ENCODE data around the gene TFCP2L1.

TFCP2L1 gene

GRCh38 chr2:121247971-121248370 is 37.0 kb downstream of the TFCP2L1 start:
- H3K4me3 Mint-ChIP-seq: no peak overlapping the region
- no peaks in the 10 kb centered on the region for H3K4me1 Mint-ChIP-seq
- H3K36me3 Mint-ChIP-seq: no peaks in the 10 kb centered on the region
- no peaks in the 10 kb centered on the region for H3K27me3 Mint-ChIP-seq
- DNase-seq (ENCODE audit: low spot score in 2 of 2) (no peak), ATAC-seq (ENCODE audit: low read depth) (no peak)
- H3K27ac Mint-ChIP-seq: no peak overlapping the region
- no peaks in the 10 kb centered on the region for H3K9me3 Mint-ChIP-seq

GRCh38 chr2:121247534-121247933 is 37.5 kb downstream of the TFCP2L1 start:
- no peaks in the 10 kb centered on the region for H3K9me3 Mint-ChIP-seq
- H3K4me1 Mint-ChIP-seq: no peaks in the 10 kb centered on the region
- no peaks in the 10 kb centered on the region for H3K27me3 Mint-ChIP-seq
- no peak overlapping the region for H3K4me3 Mint-ChIP-seq
- H3K27ac Mint-ChIP-seq: no peak overlapping the region
- ATAC-seq (ENCODE audit: low read depth): no peak
- H3K36me3 Mint-ChIP-seq: no peaks in the 10 kb centered on the region
- DNase-seq (ENCODE audit: low spot score in 2 of 2): no peak

- DNase-seq (ENCODE audit: low spot score in 2 of 2): no peak
- no peaks in the 10 kb centered on the region for H3K4me1 Mint-ChIP-seq
- ATAC-seq (ENCODE audit: low read depth): no peak
- H3K4me3 Mint-ChIP-seq: no peak overlapping the region
- no peaks in the 10 kb centered on the region for H3K27me3 Mint-ChIP-seq
- H3K36me3 Mint-ChIP-seq: no peaks in the 10 kb centered on the region
- H3K27ac Mint-ChIP-seq: no peak overlapping the region
- no peaks in the 10 kb centered on the region for H3K9me3 Mint-ChIP-seq
Measured at GRCh38 chr2:121246704-121247255, 38.2 kb downstream of the TFCP2L1 start.

DNA sequence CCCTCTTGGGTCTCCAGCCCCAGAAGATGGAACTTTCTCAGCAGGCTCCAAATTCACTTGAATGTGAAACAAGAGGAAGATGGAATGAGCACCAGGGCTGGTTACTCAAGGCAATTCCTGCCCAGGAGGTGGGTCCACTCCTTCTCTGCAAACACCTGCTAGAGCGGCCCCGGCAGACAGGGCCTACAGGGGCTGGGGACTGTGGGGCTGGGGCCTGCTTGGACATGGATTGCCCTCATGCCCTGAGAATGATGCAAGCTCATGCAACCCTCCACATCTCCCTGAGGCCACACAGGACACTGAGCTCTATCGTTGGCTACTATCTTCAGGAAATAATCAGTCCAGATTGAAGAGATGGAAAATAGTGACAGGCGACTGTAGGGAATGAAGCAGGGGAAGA is 39.1 kb downstream of the TFCP2L1 start:
- Mint-ChIP-seq H3K4me3 (no peak overlapping the region), H3K36me3 (peaks cover 1% of the 10 kb centered on the region), H3K27me3 (no peaks in the 10 kb centered on the region), H3K9me3 (no peaks in the 10 kb centered on the region), H3K4me1 (no peaks in the 10 kb centered on the region), H3K27ac (no peak overlapping the region)
- DNase-seq (ENCODE audit: low spot score in 2 of 2) (no peak), ATAC-seq (ENCODE audit: low read depth) (no peak)

GRCh38 chr2:121245120-121245820 is 39.7 kb downstream of the TFCP2L1 start:
- ATAC-seq (ENCODE audit: low read depth): no peak
- Mint-ChIP-seq H3K27me3 (no peaks in the 10 kb centered on the region), H3K4me1 (no peaks in the 10 kb centered on the region), H3K27ac (no peak overlapping the region), H3K36me3 (peaks cover 1% of the 10 kb centered on the region), H3K9me3 (no peaks in the 10 kb centered on the region), H3K4me3 (no peak overlapping the region)
- no peak for DNase-seq (ENCODE audit: low spot score in 2 of 2)

DNA sequence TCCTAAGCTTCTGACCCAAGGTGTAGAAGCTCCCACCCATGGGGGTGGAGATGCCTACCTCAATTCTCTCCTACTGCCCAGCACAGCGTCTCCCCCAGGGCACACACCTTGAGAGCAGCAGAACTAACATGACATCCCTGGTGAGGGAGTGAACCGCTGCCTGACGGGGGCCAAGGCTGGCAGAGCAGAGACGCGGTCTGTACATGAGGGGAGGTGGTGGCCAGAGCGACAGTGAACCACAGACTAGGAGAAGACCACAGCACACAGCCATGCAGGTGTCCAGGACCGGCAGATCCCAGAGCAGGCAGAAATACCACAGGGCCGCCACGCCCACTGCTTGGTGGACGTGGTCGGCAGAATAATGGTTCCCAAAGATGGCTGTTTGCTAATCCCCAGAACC is 40.4 kb downstream of the TFCP2L1 start:
- H3K27ac Mint-ChIP-seq: no peak overlapping the region
- no peak for DNase-seq (ENCODE audit: low spot score in 2 of 2)
- no peaks in the 10 kb centered on the region for H3K27me3 Mint-ChIP-seq
- no peaks in the 10 kb centered on the region for H3K9me3 Mint-ChIP-seq
- H3K36me3 Mint-ChIP-seq: peaks cover 1% of the 10 kb centered on the region
- no peaks in the 10 kb centered on the region for H3K4me1 Mint-ChIP-seq
- ATAC-seq (ENCODE audit: low read depth): no peak
- no peak overlapping the region for H3K4me3 Mint-ChIP-seq

GRCh38 chr2:121243821-121244460 is 41.1 kb downstream of the TFCP2L1 start:
- H3K4me1 Mint-ChIP-seq: no peaks in the 10 kb centered on the region
- DNase-seq (ENCODE audit: low spot score in 2 of 2): no peak
- H3K9me3 Mint-ChIP-seq: no peaks in the 10 kb centered on the region

DNA sequence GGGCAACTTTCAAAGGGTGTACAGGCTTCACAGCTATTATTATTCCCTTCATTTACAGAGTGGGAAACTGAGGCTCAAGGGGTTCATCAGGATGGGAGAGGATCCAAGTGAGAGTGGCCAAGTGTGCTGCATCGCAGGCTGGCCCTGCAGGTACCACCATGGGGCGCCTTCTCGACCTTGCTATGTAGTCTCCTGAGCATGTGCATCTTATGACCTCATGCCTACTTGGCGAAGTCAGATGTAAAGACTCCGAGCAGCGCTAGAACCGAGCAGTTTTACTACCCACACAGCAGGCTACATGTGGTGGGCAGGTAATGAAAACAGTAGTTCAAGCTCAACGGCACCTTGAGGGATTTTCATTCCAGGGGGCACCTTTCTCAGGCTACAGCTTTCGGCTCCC is 42.0 kb downstream of the TFCP2L1 start:
- no peaks in the 10 kb centered on the region for H3K27me3 Mint-ChIP-seq
- H3K4me3 Mint-ChIP-seq: no peak overlapping the region
- peaks cover 5% of the 10 kb centered on the region for H3K36me3 Mint-ChIP-seq
- H3K27ac Mint-ChIP-seq: no peak overlapping the region
- ATAC-seq (ENCODE audit: low read depth) (no peak), DNase-seq (ENCODE audit: low spot score in 2 of 2) (no peak)
- H3K4me1 Mint-ChIP-seq: no peaks in the 10 kb centered on the region
- no peaks in the 10 kb centered on the region for H3K9me3 Mint-ChIP-seq

More at GRCh38 chr2:121243821-121244460, 41.1 kb downstream of the TFCP2L1 start:
- no peak overlapping the region for H3K27ac Mint-ChIP-seq
- ATAC-seq (ENCODE audit: low read depth): no peak
- no peak overlapping the region for H3K4me3 Mint-ChIP-seq
- no peaks in the 10 kb centered on the region for H3K27me3 Mint-ChIP-seq
- H3K36me3 Mint-ChIP-seq: peaks cover 5% of the 10 kb centered on the region

- H3K4me3 Mint-ChIP-seq: no peak overlapping the region
- H3K27ac Mint-ChIP-seq: no peak overlapping the region
- H3K36me3 Mint-ChIP-seq: peaks cover 5% of the 10 kb centered on the region
- no peaks in the 10 kb centered on the region for H3K27me3 Mint-ChIP-seq
- no peaks in the 10 kb centered on the region for H3K4me1 Mint-ChIP-seq
- no peaks in the 10 kb centered on the region for H3K9me3 Mint-ChIP-seq
- no peak for DNase-seq (ENCODE audit: low spot score in 2 of 2)
- no peak for ATAC-seq (ENCODE audit: low read depth)
Measured at GRCh38 chr2:121242175-121242875, 42.7 kb downstream of the TFCP2L1 start.

GRCh38 chr2:121241466-121241865 is 43.5 kb downstream of the TFCP2L1 start:
- Mint-ChIP-seq H3K27me3 (no peaks in the 10 kb centered on the region), H3K4me3 (no peak overlapping the region), H3K27ac (no peak overlapping the region), H3K4me1 (no peaks in the 10 kb centered on the region), H3K36me3 (peaks cover 5% of the 10 kb centered on the region), H3K9me3 (no peaks in the 10 kb centered on the region)
- DNase-seq (ENCODE audit: low spot score in 2 of 2) (no peak), ATAC-seq (ENCODE audit: low read depth) (no peak)

GRCh38 chr2:121240436-121240835 is 44.6 kb downstream of the TFCP2L1 start:
- no peak overlapping the region for H3K4me3 Mint-ChIP-seq
- H3K27me3 Mint-ChIP-seq: no peaks in the 10 kb centered on the region
- H3K4me1 Mint-ChIP-seq: no peaks in the 10 kb centered on the region
- no peak overlapping the region for H3K27ac Mint-ChIP-seq
- ATAC-seq (ENCODE audit: low read depth) (no peak), DNase-seq (ENCODE audit: low spot score in 2 of 2) (no peak)
- H3K9me3 Mint-ChIP-seq: no peaks in the 10 kb centered on the region
- peaks cover 5% of the 10 kb centered on the region for H3K36me3 Mint-ChIP-seq

DNA sequence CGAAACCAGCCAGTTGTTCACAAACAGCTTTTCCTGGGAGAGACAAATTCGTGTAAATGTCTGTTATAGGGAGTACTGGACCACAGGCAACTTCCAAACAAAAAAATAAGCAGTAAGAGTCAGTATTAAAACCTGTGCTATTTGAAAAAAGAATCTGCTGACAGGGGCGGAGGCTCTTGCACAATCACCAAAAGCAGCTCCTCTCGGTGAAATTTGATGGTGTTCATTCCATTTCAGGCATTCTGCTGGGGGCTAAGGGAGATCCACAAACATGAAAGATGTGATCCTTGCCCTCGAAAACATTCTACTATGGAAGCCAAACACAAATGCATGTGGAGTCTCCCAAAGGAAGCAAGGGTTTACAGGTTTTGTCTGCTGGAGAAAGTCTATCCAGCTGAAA is 45.0 kb downstream of the TFCP2L1 start:
- H3K4me3 Mint-ChIP-seq: no peak overlapping the region
- no peaks in the 10 kb centered on the region for H3K27me3 Mint-ChIP-seq
- no peaks in the 10 kb centered on the region for H3K9me3 Mint-ChIP-seq
- DNase-seq (ENCODE audit: low spot score in 2 of 2) (no peak), ATAC-seq (ENCODE audit: low read depth) (no peak)
- H3K36me3 Mint-ChIP-seq: peaks cover 5% of the 10 kb centered on the region
- no peaks in the 10 kb centered on the region for H3K4me1 Mint-ChIP-seq
- no peak overlapping the region for H3K27ac Mint-ChIP-seq

DNA sequence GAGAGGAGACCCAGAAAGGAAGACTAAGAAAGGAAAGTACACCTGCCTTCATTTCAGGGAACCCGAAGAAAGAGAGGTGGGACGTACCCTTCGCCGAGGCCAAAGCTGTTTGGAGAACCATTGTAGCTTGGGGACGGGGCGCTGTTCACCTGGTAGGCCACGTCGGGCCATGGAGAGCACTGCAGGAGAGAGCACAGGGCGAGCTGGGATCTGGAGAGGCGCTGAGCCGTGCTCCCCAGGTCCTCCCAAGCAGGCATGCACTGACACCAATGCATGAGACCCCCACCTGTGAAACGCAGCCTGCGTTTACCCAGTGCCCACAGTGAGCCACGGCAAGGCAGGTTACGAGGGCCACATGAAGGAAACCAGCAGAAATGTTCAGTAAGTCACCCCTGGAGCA is 45.5 kb downstream of the TFCP2L1 start:
- DNase-seq (ENCODE audit: low spot score in 2 of 2) (no peak), ATAC-seq (ENCODE audit: low read depth) (no peak)
- H3K4me1 Mint-ChIP-seq: no peaks in the 10 kb centered on the region
- H3K4me3 Mint-ChIP-seq: no peak overlapping the region
- peaks cover 5% of the 10 kb centered on the region for H3K36me3 Mint-ChIP-seq
- H3K27ac Mint-ChIP-seq: no peak overlapping the region
- H3K27me3 Mint-ChIP-seq: no peaks in the 10 kb centered on the region
- H3K9me3 Mint-ChIP-seq: no peaks in the 10 kb centered on the region

GRCh38 chr2:121238828-121239227 is 46.2 kb downstream of the TFCP2L1 start:
- ATAC-seq (ENCODE audit: low read depth): no peak
- H3K9me3 Mint-ChIP-seq: no peaks in the 10 kb centered on the region
- DNase-seq (ENCODE audit: low spot score in 2 of 2): no peak
- no peaks in the 10 kb centered on the region for H3K4me1 Mint-ChIP-seq
- H3K27ac Mint-ChIP-seq: no peak overlapping the region
- H3K4me3 Mint-ChIP-seq: no peak overlapping the region
- no peaks in the 10 kb centered on the region for H3K27me3 Mint-ChIP-seq
- peaks cover 5% of the 10 kb centered on the region for H3K36me3 Mint-ChIP-seq

Measured in memory B cell (primary cell).